ENCODE results near the gene USP44. TPM values are rescaled to one million over a fixed set of nuclear protein-coding genes. Genes with fewer than 3 reads are reported as not detected.

Gene USP44
- total RNA-seq, 4 donors from 2014 or later: 0.42 to 1.6 (median 0.63) TPM

- TF ChIP-seq CTCF (IDR thresholded peaks at IDR 0.05): no peak
- no peak for TF ChIP-seq POLR2A (IDR thresholded peaks at IDR 0.05)
- H3K4me3 ChIP-seq (ENCODE audit: low read depth, poor library complexity, severe bottlenecking): no peak overlapping the region
- DNase-seq (ENCODE audit: low spot score in 2 of 2): no peak
- intact Hi-C loops (cut with DNase I; ENCODE audit: low total_unique reads): no loop called here
- 68 to 76% methylated on average over 9 of the region's 9 CpGs for WGBS, 2 donors
These were observed 4.8 kb downstream of the USP44 start for GRCh38 chr12:95546491-95546813.

DNA sequence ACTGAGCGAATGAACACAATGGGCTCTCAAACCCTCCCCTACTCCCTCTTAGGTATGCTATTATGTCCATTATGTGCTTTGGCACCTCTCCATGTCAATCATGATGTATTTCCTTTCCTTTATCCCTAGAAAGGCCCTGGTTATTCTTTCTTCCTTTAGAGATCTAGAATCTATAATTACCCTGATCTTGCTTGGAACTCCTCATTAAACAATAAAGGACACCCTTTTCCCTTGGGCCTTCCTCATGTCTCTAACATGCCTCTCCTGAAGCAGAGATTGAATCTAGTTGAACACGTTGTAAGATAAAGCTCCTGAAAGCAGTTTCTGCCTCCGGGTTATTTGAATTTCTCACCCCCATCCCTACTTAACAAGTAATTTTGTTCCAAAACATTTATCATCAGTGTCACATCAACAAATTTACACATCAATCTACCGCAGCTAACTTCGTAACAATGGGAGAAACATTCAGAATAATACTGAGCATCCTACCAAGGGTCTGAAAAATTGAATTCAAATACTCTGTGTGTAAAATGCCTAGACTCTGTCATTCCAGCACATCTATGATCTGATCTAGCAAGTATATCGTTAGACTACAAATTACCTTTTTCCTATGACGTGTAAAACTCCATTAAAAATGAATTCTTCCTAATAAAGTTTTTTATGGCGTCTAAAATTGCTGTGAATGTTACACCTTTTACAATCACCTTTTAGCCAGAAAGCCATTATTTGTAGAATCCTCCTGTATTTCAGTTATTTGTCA lies 5.4 kb downstream of the USP44 start:
- H3K4me3 ChIP-seq (ENCODE audit: low read depth, poor library complexity, severe bottlenecking): no peak overlapping the region
- TF ChIP-seq POLR2A (IDR thresholded peaks at IDR 0.05) (no peak), CTCF (IDR thresholded peaks at IDR 0.05) (no peak)
- no peak for DNase-seq (ENCODE audit: low spot score in 2 of 2)
- WGBS, 2 donors: 67 to 70% methylated on average over 8 of the region's 8 CpGs
- intact Hi-C loops (cut with DNase I; ENCODE audit: low total_unique reads): no loop called here

DNA sequence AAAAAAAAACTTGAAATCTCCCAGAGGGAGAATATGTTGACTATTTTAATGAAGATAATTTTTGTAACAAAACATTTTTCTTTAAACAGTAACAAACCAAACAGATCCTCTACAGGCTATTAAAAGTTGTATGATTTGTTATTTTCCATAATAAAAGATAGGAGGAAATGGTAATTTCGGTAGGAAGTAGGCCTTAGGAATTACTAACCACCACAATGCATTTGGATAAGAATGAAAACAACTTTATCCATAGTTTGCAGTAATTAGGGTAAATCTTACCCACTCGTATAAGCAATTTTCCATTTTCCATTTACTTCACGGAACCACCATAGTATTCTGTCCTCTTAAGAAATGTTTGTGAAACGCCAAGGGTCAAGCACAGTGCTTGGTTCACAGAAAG lies 6.0 kb downstream of the USP44 start:
- intact Hi-C loops (cut with DNase I; ENCODE audit: low total_unique reads): no loop called here
- H3K4me3 ChIP-seq (ENCODE audit: low read depth, poor library complexity, severe bottlenecking): no peak overlapping the region
- WGBS, 2 donors: 83 to 84% methylated on average over 4 of the region's 4 CpGs
- DNase-seq (ENCODE audit: low spot score in 2 of 2): no peak
- TF ChIP-seq POLR2A (IDR thresholded peaks at IDR 0.05): no peak
- TF ChIP-seq CTCF (IDR thresholded peaks at IDR 0.05): no peak

GRCh38 chr12:95544756-95545155 lies 6.5 kb downstream of the USP44 start:
- no peak overlapping the region for H3K4me3 ChIP-seq (ENCODE audit: low read depth, poor library complexity, severe bottlenecking)
- intact Hi-C loops (cut with DNase I; ENCODE audit: low total_unique reads): no loop called here
- no peak for TF ChIP-seq CTCF (IDR thresholded peaks at IDR 0.05)
- TF ChIP-seq POLR2A (IDR thresholded peaks at IDR 0.05): no peak
- DNase-seq (ENCODE audit: low spot score in 2 of 2): no peak
- 63 to 66% methylated on average over 3 of the region's 3 CpGs for WGBS, 2 donors

- 98% methylated on average over 7 of the region's 7 CpGs for WGBS, 2 donors
These were observed 8.0 kb downstream of the USP44 start for GRCh38 chr12:95543305-95543704.

More at GRCh38 chr12:95543305-95543704, 8.0 kb downstream of the USP44 start:
- TF ChIP-seq POLR2A (IDR thresholded peaks at IDR 0.05): no peak
- no peak for TF ChIP-seq CTCF (IDR thresholded peaks at IDR 0.05)
- no peak overlapping the region for H3K4me3 ChIP-seq (ENCODE audit: low read depth, poor library complexity, severe bottlenecking)
- intact Hi-C loops (cut with DNase I; ENCODE audit: low total_unique reads): no loop called here
- DNase-seq (ENCODE audit: low spot score in 2 of 2): no peak
